RWPE1 (cell line): ENCODE measurements around the gene CEMIP.

Experiments used
- CTCF ChIA-PET: fragments of 350-600 bp; sonication (Branson Sonifier 250); formaldehyde crosslinking; extraction: SDS; loops from one replicate; lab custom pipeline; 2021; lab: Yijun Ruan, JAX
- POLR2A ChIA-PET: fragments of 400-600 bp; formaldehyde crosslinking; extraction: SDS; loops from one replicate; lab custom pipeline; 2020; ENCODE audit warnings: antibody characterized with exemption; ENCODE audit not compliant: low non-redundant PET; lab: Yijun Ruan, JAX
- DNase-seq: peaks from one replicate; pipeline ENCODE4 v3.0.0; 2012; ENCODE audit warnings: low spot score
- H3K27ac ChIP-seq: fragments of 450-650 bp; 2 replicates; pipeline ENCODE4 v1.5.1; 2017
- TF ChIP-seq, protein P1 (sequence below): fragments of 450-650 bp; conservative IDR thresholded peaks from 2 replicates; pipeline ENCODE4 v1.5.1; 2017; ENCODE audit warnings: low read depth, mild to moderate bottlenecking

Gene CEMIP

DNA sequence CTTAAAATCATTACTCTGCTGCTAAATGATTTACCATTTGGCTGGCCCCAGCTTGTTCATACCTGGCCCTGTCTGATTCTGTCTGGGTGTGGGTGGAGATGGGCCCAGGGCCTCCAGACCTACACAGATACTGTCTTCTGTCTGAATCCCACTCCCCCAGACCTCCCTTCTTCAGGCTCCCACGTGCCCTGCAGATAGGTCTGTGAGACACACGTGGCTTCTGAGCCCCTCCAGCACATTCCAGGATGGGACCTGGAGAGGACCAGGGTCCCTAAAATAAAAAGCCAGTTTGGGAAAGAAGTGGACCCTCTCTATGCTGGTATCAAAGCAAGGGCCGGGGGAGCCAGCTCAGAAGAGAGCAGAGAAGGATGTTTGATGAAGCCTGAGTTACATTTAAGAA is 14.6 kb upstream of the CEMIP start:
- CTCF ChIA-PET: no interaction called here
- no peak overlapping the region for H3K27ac ChIP-seq
- no peak for DNase-seq
- TF ChIP-seq, protein P1, sequence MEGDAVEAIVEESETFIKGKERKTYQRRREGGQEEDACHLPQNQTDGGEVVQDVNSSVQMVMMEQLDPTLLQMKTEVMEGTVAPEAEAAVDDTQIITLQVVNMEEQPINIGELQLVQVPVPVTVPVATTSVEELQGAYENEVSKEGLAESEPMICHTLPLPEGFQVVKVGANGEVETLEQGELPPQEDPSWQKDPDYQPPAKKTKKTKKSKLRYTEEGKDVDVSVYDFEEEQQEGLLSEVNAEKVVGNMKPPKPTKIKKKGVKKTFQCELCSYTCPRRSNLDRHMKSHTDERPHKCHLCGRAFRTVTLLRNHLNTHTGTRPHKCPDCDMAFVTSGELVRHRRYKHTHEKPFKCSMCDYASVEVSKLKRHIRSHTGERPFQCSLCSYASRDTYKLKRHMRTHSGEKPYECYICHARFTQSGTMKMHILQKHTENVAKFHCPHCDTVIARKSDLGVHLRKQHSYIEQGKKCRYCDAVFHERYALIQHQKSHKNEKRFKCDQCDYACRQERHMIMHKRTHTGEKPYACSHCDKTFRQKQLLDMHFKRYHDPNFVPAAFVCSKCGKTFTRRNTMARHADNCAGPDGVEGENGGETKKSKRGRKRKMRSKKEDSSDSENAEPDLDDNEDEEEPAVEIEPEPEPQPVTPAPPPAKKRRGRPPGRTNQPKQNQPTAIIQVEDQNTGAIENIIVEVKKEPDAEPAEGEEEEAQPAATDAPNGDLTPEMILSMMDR: no peak
- POLR2A ChIA-PET: no interaction called here

DNA sequence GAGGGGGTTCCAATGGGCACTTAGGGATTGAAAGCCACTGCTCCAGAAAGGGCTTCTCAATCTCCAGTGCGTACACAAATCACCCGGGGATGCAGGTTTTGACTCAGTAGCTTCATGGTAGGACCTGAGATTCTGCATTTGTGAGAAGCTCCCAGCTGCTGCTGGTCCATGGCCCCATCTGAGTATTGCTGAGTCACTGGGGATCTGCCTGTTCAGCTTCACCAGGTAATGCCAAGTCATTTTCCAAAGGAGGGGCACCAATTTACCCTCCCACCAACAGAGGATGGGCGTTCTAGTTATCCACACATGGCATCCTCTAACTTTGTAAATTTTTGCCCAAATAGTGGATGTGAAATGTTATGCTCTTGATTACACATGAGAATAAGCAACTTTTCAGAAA is 12.9 kb upstream of the CEMIP start:
- H3K27ac ChIP-seq: no peak overlapping the region
- TF ChIP-seq, protein P1: no peak
- ChIA-PET POLR2A (no interaction called here), CTCF (no interaction called here)
- no peak for DNase-seq

DNA sequence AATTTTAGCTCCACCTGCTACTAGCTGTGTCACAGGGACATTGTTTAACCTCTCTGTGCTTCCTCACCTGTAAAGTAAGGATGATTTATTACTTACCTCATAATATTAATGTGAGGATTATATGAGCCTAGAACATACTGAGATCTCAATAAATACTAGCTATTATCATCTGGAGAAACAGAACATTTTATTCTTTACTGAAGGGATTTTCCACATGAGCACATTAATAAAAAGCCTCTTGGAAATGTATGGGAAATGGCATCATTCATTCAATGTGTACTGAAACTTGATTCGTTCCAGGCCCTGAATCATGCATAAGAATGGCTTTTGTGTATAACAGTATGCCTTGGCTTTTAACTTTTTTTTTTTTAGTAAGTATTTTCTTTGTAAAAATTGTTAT is 11.0 kb upstream of the CEMIP start:
- no peak for DNase-seq
- TF ChIP-seq, protein P1: no peak
- ChIA-PET POLR2A (no interaction called here), CTCF (no interaction called here)
- H3K27ac ChIP-seq: no peak overlapping the region

DNA sequence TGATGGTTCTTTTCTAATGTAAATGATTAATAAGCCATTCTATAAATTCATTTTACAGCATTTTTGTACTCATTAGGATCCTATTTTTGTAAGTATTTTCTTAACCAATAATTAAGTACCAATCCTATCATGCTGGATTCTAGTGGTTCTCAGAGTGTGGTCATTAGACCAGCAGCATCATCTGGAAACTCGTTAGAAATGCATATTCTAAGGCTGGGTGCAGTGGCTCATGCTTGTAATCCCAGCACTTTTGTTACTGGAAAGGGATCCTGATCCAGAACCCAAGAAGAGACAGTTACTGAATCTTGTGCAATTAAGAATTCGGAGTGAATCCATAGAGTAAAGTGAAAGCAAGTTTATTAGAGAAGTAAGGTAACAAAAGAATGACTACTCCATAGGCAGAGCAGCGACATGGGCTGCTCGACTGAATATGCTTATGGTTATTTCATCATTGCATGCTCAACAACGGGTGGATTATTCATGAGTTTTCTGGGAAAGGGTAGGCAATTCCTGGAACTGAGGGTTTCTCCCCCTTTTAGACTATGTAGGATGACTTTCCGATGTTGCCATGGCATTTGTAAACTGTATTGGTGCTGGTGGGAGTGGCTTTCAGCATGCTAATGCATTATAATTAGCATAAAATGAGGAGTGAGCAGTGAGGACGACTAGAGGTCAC is 9.9 kb upstream of the CEMIP start:
- H3K27ac ChIP-seq: no peak overlapping the region
- TF ChIP-seq, protein P1: no peak
- DNase-seq: no peak
- POLR2A ChIA-PET: no interaction called here
- CTCF ChIA-PET: no interaction called here

DNA sequence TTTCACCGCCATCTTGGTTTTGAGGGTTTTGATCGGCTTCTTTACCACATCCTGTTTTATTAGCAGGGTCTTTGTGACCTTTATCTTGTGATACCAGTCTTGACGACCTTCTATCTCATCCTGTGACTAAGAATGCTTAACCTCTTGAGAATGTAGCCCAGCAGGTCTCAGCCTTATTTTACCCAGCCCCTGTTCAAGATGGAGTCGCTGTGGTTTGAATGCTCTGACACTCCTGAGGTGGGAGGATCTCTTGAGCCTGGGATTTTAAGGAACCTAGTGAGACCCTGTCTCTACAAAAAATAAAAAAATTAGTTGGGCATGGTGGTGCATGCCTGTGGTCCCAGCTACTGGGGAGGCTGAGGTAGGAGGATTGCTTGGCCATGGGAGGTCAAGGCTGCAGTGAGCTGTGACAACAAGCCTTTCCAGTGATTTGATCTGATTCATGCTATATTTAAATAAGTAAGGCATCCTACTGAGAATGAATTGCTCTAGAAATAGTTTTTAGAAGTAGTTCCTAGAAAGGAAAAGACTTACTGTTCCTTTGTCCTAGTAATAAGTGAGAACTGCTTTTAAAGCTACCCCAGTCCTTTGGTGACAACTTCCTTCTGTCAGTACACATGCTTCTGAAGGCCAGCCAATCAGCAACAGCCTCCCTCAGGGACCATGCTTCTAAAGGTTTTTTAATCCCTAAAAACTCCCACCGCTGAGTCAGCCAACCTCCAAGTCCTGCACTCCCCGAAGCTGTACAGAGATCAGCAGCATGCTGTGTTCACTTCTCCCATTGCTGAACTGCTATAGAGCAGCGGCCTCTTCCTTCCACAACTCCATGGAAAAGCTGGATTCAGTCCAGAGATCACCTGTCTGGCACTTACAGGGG is 9.1 kb upstream of the CEMIP start:
- no peak overlapping the region for H3K27ac ChIP-seq
- CTCF ChIA-PET: interaction anchor here (0.6 kb wide), 1 partner anchor 168 kb away, joined by 3 read pairs; no protein-coding TSS in a partner anchor
- POLR2A ChIA-PET: no interaction called here
- TF ChIP-seq, protein P1: no peak
- DNase-seq: no peak

DNA sequence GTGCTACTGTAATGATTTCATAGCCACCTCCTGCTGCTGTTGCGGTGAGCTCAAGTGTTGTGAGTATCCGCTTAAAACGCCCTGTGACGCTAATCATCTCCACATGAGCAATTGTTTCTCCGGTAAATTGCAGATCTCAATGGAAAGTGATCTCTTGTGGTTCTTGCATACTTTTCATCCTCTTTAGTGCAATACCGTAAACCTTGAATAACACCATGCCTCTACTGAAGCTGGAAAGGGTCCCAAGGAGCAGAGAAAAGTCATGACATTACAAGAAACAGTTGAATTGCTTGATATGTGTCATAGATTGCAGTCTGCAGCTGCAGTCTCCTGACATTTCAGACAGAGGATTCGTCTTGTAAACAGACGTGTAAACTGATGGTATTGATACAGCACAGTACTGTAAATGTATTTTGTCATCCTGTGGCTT is 6.0 kb upstream of the CEMIP start:
- no peak overlapping the region for H3K27ac ChIP-seq
- CTCF ChIA-PET: interaction anchor here (0.7 kb wide), 1 partner anchor 206 kb away, joined by 4 read pairs; no protein-coding TSS in a partner anchor
- POLR2A ChIA-PET: no interaction called here
- DNase-seq: no peak
- TF ChIP-seq, protein P1: no peak
